GM18873 (cell line): ENCODE results near the gene PCSK7.
"Not testable (repeated sequence)": the region's sequence is repeated elsewhere in the genome, so short reads cannot be mapped to it uniquely, and the experiment has no call there.

Source experiments
- ATAC-seq: cut with Tn5 transposase; IDR thresholded peaks from one replicate; pipeline ENCODE4 v1.9.1; 2021; ENCODE audit warnings: mild to moderate bottlenecking, moderate library complexity, moderate number of reproducible peaks; ENCODE audit not compliant: unreplicated experiment, low FRiP score

PCSK7 gene, protein sequence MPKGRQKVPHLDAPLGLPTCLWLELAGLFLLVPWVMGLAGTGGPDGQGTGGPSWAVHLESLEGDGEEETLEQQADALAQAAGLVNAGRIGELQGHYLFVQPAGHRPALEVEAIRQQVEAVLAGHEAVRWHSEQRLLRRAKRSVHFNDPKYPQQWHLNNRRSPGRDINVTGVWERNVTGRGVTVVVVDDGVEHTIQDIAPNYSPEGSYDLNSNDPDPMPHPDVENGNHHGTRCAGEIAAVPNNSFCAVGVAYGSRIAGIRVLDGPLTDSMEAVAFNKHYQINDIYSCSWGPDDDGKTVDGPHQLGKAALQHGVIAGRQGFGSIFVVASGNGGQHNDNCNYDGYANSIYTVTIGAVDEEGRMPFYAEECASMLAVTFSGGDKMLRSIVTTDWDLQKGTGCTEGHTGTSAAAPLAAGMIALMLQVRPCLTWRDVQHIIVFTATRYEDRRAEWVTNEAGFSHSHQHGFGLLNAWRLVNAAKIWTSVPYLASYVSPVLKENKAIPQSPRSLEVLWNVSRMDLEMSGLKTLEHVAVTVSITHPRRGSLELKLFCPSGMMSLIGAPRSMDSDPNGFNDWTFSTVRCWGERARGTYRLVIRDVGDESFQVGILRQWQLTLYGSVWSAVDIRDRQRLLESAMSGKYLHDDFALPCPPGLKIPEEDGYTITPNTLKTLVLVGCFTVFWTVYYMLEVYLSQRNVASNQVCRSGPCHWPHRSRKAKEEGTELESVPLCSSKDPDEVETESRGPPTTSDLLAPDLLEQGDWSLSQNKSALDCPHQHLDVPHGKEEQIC

DNA sequence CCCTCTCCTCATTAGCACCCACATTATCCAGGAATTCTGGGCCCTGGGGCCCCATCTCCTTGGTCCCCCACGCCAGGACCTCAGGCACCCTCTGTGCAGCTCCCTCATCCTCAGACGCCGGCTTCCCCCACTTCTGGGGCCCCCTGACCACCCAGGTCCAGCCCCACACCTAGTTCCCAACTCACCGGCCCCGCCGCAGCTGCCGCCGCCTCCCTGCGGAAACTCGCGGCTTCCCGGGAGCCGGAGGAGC is at the start of gene PCSK7:
Gene PCSK7, minus strand, starts transcription at position 232 of the 250 bp plus-strand sequence. CDS start 2,229 bp downstream, outside the sequence.
- no peak for ATAC-seq

GRCh38 chr11:117281159-117281558 is 49.3 kb upstream of the PCSK7 start:
- no peak for ATAC-seq

GRCh38 chr11:117279711-117280376 is 48.0 kb upstream of the PCSK7 start:
- ATAC-seq: no peak

DNA sequence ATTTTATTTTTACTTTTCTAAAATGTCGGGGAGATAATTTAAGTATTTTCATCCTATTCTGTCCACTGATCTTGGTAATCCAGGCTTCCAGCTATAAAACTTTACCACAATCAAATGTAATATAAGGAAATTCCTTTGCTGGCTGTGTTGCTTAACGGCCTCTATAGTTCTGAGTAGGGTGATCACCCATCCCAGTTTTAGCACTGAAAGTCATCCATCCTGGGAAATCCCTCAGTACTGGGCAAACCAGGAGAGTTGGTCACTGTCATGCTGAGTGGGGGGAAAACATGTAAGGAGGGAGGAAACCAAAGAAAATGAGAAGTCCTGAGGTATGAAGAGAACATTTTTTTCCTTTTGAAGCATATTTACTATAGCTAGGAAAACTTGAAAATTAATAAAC is 46.5 kb upstream of the PCSK7 start:
- ATAC-seq: no peak

- no peak for ATAC-seq
Measured at GRCh38 chr11:117273550-117274289, 41.8 kb upstream of the PCSK7 start.

- ATAC-seq: not testable (repeated sequence)
Measured at GRCh38 chr11:117272175-117272574, 40.3 kb upstream of the PCSK7 start.

GRCh38 chr11:117271208-117271607 is 39.3 kb upstream of the PCSK7 start:
- no peak for ATAC-seq

DNA sequence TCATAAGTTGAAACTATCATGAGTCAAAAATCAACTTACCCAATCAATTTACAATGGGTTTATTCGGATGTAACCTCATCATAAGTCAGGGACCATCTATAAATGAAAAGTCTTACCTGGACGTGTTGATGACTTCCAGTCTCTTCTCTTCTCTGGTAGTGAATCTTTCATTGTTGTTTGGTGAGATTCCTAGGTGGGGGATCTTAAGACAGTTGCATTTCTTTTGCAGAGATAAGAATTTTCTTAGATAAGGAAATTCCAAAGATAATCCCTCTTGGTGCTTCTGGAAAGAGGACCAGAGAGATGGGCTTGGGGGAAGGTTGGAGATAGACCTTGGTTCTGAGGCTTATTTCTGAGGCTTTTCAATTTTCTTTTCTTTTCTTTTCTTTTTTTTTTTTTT is 38.0 kb upstream of the PCSK7 start:
- ATAC-seq: no peak

- ATAC-seq: no peak
Measured at GRCh38 chr11:117265745-117266144, 33.9 kb upstream of the PCSK7 start.

GRCh38 chr11:117264624-117265323 is 32.9 kb upstream of the PCSK7 start:
- not testable (repeated sequence) for ATAC-seq

- ATAC-seq: no peak
Measured at GRCh38 chr11:117259417-117259816, 27.5 kb upstream of the PCSK7 start.

GRCh38 chr11:117258576-117258975 is 26.7 kb upstream of the PCSK7 start:
- no peak for ATAC-seq

DNA sequence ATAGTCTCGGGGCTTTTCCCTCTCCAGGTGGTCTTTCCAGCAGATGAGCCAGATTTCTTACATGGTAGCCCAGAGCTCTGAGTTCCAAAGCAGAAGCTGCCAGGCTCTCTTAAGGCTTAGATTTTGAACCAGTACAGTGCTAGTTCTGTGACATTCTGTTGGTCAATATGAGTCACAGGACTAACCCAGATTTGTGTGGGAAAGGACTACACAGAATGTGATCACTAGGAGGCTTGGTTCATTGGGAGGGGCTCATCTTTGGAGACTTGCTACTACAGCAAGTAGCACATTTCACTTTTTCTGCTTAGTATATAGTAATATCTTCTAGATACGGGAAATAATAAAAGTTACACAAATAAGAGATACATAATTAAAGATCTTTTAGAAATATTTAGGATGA is 24.7 kb upstream of the PCSK7 start:
- no peak for ATAC-seq

DNA sequence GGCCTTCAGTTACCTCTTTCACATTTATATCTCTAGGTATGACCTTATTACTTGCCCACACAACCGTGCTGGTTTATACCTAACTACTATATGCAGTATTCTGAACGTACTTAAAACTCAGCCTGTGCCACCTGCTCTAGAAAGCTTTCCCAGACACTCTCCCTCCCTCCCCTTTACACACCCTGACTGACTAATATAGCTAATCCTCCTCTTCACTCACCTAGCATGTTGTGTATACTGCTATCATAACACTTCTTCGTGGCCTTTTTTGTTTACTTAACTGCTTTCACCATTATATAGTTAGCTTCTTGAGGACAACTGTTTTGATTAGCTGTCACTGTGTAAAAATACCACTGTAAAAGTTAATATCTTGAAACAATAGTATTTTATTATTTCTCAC is 24.1 kb upstream of the PCSK7 start:
- ATAC-seq: no peak

- no peak for ATAC-seq
Measured at GRCh38 chr11:117251506-117251905, 19.6 kb upstream of the PCSK7 start.

GRCh38 chr11:117249571-117249970 is 17.7 kb upstream of the PCSK7 start:
- no peak for ATAC-seq

GRCh38 chr11:117248341-117248740 is 16.5 kb upstream of the PCSK7 start:
- no peak for ATAC-seq

DNA sequence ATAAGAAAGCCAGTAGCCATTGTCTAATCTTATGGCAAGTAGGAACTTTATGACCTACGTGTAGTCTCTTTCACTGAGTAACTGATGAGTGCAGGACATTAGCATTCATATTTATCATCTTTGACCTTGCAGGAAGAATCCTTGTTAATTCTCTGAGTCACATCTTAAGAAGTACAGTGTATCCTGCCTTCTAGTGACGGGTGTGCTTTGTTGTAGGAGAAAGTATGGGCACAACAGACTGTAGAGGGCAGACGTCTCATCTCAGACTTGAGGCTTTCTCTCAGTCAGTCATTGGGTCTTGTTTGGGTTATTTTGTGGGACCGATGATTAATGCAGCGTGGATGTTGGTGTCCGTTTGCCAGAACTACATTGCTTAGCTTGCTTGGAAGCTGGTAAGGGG is 7.4 kb upstream of the PCSK7 start:
- ATAC-seq: no peak

- no peak for ATAC-seq
Measured at GRCh38 chr11:117238221-117238620, 6.3 kb upstream of the PCSK7 start.

DNA sequence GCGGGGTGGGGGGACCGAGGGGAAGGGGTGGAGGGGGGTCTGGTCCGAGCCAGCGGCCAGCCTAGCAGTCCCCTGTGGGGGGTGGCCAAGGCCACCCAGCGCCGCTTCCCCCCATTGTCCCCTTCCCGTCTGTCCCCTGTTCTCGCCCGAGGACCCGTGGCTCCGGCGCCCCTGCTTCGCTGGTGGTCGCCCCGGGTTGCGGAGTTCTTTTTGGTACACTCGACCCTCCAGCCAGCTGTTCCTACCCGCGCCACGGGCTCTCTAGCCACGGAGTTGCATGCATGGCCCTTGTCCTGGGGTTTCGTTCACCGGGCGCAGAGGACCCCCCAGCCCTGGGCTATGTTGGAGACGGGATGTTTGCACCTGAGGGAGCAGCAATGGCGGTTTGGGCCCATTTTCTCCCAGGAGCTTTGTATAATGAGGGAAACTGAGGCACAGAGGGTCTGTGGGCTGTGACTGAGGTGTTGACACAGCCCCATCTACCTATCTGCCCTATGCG is 1.1 kb upstream of the PCSK7 start:
- ATAC-seq: no peak
